Stimulated activated CD8-positive, alpha-beta memory T cell treated with anti-CD3 and anti-CD28 coated beads, Interleukin-4, amount 100 ng/mL, for 48 hours (primary cell): ENCODE measurements around the gene FKBP1B.
"Not testable (repeated sequence)": the region's sequence is repeated elsewhere in the genome, so short reads cannot be mapped to it uniquely, and the experiment has no call there.

Experiments
- DNase-seq: peaks from one replicate; pipeline ENCODE4 v3.0.0-alpha.2; 2020

Gene FKBP1B

GRCh38 chr2:24072259-24072658, 22.7 kb downstream of the FKBP1B start:
- DNase-seq = no peak

- no peak for DNase-seq
Measured at GRCh38 chr2:24073816-24074215, 24.3 kb downstream of the FKBP1B start.

- DNase-seq = no peak
Measured at GRCh38 chr2:24075259-24075658, 25.7 kb downstream of the FKBP1B start.

DNA sequence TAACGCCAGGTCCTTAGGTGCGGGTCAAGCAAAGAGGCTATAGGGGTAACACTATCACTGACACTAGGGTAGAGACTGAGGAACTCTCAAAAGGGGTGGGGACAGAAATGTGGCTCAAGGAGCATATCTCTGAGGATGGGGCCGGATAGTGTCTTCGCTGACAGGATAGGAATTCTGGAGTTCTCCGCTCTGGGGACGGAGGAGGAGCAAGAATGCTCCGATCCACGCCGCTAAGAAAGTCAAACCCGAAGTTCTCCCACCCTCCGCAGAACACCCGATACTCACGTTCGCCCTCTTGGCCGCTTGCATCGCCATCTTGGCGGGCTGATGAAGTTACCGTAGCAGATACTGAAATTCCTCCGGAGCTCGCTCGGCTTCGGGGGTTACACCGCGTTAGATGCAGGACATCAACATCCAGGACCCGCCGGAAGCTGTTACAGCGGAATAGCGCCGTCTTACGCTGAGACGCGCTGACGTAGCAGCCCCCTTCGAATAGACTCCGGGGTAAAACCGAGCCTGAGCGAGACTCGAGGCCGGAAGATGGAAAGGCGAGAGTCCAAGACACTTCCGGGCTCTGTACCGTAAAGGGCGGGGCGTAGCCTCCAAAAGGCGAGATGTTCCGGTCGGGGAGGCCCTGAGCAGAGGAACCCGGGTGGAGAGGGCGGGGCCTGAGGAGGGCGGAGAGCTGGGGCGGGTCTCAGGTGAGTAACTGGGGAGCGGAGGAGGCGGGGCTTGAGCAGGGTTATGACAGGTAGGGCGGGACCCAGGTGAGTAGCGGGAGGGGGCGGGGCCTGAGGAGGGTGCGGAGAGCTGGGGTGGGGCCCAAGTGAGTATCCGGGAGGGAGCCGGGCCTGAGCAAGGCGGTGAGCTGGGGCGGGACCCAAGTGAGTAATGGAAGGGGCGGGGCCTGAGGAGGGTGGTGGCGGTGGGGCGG, 26.6 kb downstream of the FKBP1B start, which contains the start of gene SF3B6:
SF3B6 (minus strand) TSS at position 412 of the 934 bp plus-strand sequence; CDS start at position 315, 97 bp downstream.
- peak; percentile 100 for DNase-seq

GRCh38 chr2:24076849-24077534, 27.5 kb downstream of the FKBP1B start:
- DNase-seq = peak; percentile 35

GRCh38 chr2:24077535-24077877, 28.0 kb downstream of the FKBP1B start:
- DNase-seq = no peak

GRCh38 chr2:24077879-24078278, 28.3 kb downstream of the FKBP1B start:
- DNase-seq = no peak

- DNase-seq = no peak
Measured at GRCh38 chr2:24080701-24081100, 31.2 kb downstream of the FKBP1B start.

GRCh38 chr2:24082787-24083566, 33.4 kb downstream of the FKBP1B start:
- no peak for DNase-seq

- DNase-seq = no peak
Measured at GRCh38 chr2:24083567-24084385, 34.2 kb downstream of the FKBP1B start.

DNA sequence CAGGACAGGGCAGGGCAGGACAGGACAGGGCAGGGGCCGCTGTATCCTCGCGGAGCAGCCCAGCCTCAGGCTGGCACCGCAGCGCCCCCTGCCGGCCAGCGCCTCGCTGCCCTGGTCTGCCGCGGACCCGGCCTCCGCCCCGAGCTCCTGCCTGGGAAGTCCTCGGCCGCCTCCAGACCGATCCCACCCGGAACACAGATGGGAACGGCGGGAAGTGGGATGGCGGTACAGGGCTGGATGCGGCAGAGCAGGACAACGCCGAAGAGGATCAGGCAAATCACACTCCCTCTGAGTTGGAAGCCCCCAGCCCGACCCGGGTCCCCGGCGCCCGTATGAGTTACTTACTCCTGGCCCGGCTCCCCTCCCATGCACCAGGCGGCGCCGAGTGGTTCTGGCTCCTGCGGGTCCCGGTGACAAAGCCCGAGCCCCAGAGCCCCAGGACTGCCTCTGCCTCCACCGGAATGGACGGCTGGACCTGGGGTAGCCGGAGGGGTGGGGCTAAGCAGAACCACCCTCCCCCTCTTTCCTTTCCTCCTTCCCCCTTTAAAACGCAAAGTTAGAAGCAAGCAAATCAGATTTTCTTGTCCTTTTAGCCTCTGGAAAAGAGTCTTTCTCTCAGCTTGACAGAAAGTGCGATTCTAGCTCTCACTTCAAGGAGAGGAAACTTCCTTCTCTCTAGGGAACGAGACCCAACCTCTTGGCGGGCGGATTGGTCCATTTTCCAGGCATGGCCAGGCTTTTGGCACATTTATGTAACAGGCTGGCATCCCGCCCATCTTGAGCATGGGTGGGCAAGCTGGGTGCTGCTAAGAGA, 35.1 kb downstream of the FKBP1B start, which contains the start of gene TP53I3:
TP53I3 (minus strand) TSS at position 449 of the 814 bp plus-strand sequence. CDS start 508 bp downstream, outside the sequence.
- peak; percentile 91 for DNase-seq

- DNase-seq = no peak
Measured at GRCh38 chr2:24085200-24085489, 35.6 kb downstream of the FKBP1B start.

GRCh38 chr2:24086241-24086640, 36.7 kb downstream of the FKBP1B start:
- no peak for DNase-seq

DNA sequence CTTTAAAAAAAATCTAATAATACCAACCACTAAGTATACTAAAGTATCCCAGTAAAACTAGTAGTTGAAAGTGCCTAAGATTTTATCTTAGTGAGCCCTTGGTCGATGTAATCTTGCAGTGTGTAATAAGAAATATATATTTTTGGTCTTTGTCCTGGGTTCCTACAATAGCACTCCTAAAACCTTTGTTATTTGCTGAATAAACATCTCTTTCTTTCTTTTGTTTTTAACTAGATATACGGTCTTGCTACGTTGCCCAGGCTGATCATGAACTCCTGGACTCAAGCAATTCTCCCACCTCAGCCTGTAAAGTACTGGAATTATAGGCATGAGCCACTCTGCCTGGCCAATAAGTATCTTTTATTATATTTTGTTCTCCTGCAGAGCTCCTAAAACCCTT, 37.5 kb downstream of the FKBP1B start:
- no peak for DNase-seq

GRCh38 chr2:24088821-24089359, 39.3 kb downstream of the FKBP1B start:
- no peak for DNase-seq

- not testable (repeated sequence) for DNase-seq
Measured at GRCh38 chr2:24093270-24093669, 43.7 kb downstream of the FKBP1B start.

DNA sequence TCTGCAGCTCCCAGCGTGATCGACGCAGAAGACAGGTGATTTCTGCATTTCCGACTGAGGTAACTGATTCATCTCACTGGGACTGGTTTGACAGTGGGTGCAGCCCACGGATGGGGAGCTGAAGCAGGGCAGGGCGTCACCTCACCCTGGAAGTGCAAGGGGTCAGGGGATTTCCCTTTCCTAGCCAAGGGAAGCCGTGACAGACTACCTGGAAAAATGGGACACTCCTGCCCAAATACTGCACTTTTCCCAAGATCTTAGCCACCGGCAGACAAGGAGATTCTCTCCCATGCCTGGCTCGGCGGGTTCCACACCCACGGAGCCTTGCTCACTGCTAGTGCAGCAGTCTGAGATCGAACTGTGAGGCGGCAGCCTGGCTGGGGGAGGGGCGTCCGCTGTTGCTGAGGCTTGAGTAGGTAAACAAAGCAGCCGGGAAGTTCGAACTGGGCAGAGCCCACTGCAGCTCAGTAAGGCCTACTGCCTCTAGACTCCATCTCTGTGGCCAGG, 45.7 kb downstream of the FKBP1B start:
- not testable (repeated sequence) for DNase-seq

DNA sequence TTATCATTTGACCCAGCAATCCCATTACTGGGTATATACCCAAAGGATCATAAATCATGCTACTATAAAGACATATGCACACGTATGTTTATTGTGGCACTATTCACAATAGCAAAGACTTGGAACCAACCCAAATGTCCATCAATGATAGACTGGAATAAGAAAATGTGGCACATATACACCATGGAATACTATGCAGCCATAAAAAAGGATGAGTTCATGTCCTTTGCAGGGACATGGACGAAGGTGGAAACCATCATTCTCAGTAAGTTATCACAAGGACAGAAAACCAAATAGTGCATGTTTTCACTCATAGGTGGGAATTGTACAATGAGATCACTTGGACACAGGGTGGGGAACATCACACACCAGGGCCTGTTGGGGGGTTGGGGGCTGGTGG, 51.2 kb downstream of the FKBP1B start:
- DNase-seq = not testable (repeated sequence)

- DNase-seq = no peak
Measured at GRCh38 chr2:24101992-24102391, 52.5 kb downstream of the FKBP1B start.

GRCh38 chr2:24102677-24103076, 53.1 kb downstream of the FKBP1B start:
- DNase-seq = no peak

DNA sequence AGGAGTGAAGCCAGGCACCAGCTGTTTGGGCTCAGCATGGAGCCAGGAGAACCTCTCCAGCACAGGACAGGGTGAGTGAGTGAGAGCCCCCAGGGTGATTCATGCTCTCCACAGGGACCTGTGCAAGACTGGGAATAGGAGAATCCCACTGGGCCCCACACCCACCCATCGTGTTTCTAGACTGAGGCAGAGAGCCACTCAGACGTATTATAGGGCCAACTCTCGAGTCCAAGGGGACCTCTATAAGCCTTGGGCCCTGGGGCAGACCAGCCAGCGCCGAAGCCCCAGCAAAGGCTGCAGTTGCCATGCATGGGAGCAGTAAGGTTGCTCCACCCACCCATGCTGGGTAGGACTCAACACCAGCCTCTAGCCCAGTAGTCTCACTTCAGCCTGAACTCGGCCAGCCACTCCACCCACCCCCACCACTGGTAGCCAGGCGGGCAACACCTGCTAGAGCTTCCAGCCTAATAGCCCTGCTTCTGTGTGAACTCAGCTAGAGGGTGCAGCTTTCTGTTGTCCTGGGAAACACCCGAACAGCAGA, 54.6 kb downstream of the FKBP1B start:
- DNase-seq = no peak
